Loucy (cell line): ENCODE data around the gene DISC1.

Source experiments
- H2AFZ ChIP-seq: fragments of 200-600 bp; sonication (generic); 2 replicates; pipeline ENCODE4 v1.6.0; 2016; ENCODE audit warnings: antibody characterized with exemption, mild to moderate bottlenecking, low read length, moderate library complexity
- H3F3A ChIP-seq: fragments of 200-600 bp; 2 replicates; pipeline ENCODE4 v1.6.0; 2016; ENCODE audit warnings: antibody characterized with exemption, low read depth, mild to moderate bottlenecking
- H3K27me3 ChIP-seq: fragments of 200-600 bp; sonication (generic); 2 replicates; pipeline ENCODE4 v1.6.1; 2014; ENCODE audit warnings: low read length, mild to moderate bottlenecking; ENCODE audit not compliant: insufficient read depth, poor library complexity, severe bottlenecking
- H3K36me3 ChIP-seq: fragments of 200-600 bp; sonication (generic); 2 replicates; pipeline ENCODE4 v1.6.1; 2016; ENCODE audit warnings: low read length; ENCODE audit not compliant: insufficient read depth
- H3K4me1 ChIP-seq: fragments of 200-600 bp; sonication (generic); 2 replicates; pipeline ENCODE4 v1.5.1; 2014; ENCODE audit warnings: low read length, mild to moderate bottlenecking; ENCODE audit not compliant: insufficient read depth, poor library complexity, severe bottlenecking
- H3K4me2 ChIP-seq: fragments of 200-600 bp; sonication (generic); 2 replicates; pipeline ENCODE4 v1.6.0; 2014; ENCODE audit warnings: antibody characterized with exemption, low read length, low read depth, mild to moderate bottlenecking; ENCODE audit not compliant: poor library complexity, severe bottlenecking
- H3K4me3 ChIP-seq: fragments of 200-600 bp; sonication (generic); 2 replicates; pipeline ENCODE4 v1.5.1; 2014; ENCODE audit warnings: low read length, mild to moderate bottlenecking, mixed read lengths; ENCODE audit not compliant: poor library complexity, severe bottlenecking
- H3K79me2 ChIP-seq: fragments of 200-600 bp; sonication (generic); 2 replicates; pipeline ENCODE4 v1.6.1; 2014; ENCODE audit warnings: low read length; ENCODE audit not compliant: insufficient read depth
- H3K9ac ChIP-seq: fragments of 200-600 bp; sonication (generic); 2 replicates; pipeline ENCODE4 v1.6.0; 2014; ENCODE audit warnings: mild to moderate bottlenecking, low read depth, low read length, moderate library complexity; ENCODE audit not compliant: poor library complexity, severe bottlenecking
- H3K9me2 ChIP-seq: fragments of 200-600 bp; sonication (generic); replicated peaks from 2 replicates; pipeline ENCODE4 v1.6.1; 2016; ENCODE audit warnings: low read depth, low read length, mixed read lengths
- H3K9me3 ChIP-seq: fragments of 200-600 bp; sonication (generic); 2 replicates; pipeline ENCODE4 v1.6.1; 2014; ENCODE audit warnings: mild to moderate bottlenecking, antibody characterized with exemption, low read length, low read depth; ENCODE audit not compliant: insufficient read depth
- H4K20me1 ChIP-seq: fragments of 200-600 bp; sonication (generic); 2 replicates; pipeline ENCODE4 v1.6.0; 2014; ENCODE audit warnings: antibody characterized with exemption, low read length, mild to moderate bottlenecking; ENCODE audit not compliant: insufficient read depth, poor library complexity, severe bottlenecking
- CTCF ChIP-seq: fragments of 200-600 bp; sonication (generic); conservative IDR thresholded peaks from 2 replicates; pipeline ENCODE4 v1.5.1; 2014; ENCODE audit warnings: mild to moderate bottlenecking, antibody characterized with exemption, low read length
- EZH2phosphoT487 ChIP-seq: fragments of 200-600 bp; IDR thresholded peaks from 2 replicates; pipeline ENCODE4 v1.6.1; 2018; ENCODE audit warnings: antibody characterized with exemption, mild to moderate bottlenecking, moderate library complexity, borderline replicate concordance

DISC1 gene

DNA sequence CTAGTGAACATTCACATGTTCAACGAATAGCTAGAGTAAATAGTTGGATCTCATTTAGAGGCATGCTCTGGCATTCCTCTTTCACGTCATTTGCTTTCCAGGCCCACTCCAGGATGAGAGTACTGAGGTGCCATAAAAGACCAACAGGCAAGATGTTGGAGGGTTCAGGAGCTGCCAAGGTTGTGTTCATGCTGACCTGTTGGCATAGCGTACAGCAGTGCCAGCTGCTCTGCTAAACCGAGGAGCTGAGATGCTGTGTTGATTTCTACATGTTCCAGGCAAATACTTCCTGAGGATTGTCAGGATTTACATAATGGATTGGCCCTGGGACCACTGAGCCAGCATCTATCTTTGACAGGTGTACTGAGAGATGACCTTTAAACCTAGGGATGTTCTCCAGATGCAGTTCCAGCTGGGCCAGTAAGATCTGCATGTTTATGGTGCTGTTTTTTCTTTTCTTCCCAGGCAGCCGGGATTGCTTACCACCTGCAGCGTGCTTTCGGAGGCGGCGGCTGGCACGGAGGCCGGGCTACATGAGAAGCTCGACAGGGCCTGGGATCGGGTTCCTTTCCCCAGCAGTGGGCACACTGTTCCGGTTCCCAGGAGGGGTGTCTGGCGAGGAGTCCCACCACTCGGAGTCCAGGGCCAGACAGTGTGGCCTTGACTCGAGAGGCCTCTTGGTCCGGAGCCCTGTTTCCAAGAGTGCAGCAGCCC is 66.9 kb downstream of the DISC1 start:
- Histone ChIP-seq H3K79me2 (no peaks in the 10 kb centered on the region; the same call in 1 of the 2 replicates), H3K9ac (no peak overlapping the region), H3K4me3 (no peak overlapping the region), H2AFZ (no peak overlapping the region), H3K36me3 (peaks cover 34% of the 10 kb centered on the region; the same call in 1 of the 2 replicates), H3K4me2 (no peak overlapping the region), H3K9me2 (no peaks in the 10 kb centered on the region), H3K27me3 (no peaks in the 10 kb centered on the region), H4K20me1 (no peaks in the 10 kb centered on the region), H3F3A (no peaks in the 10 kb centered on the region), H3K4me1 (peaks cover 4% of the 10 kb centered on the region), H3K9me3 (no peaks in the 10 kb centered on the region)
- no peak for TF ChIP-seq EZH2phosphoT487
- no peak for TF ChIP-seq CTCF

DNA sequence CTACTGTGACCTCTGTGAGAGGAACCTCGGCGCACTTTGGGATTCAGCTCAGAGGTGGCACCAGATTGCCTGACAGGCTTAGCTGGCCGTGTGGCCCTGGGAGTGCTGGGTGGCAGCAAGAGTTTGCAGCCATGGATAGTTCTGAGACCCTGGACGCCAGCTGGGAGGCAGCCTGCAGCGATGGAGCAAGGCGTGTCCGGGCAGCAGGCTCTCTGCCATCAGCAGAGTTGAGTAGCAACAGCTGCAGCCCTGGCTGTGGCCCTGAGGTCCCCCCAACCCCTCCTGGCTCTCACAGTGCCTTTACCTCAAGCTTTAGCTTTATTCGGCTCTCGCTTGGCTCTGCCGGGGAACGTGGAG is 67.5 kb downstream of the DISC1 start:
- H3K9me3 ChIP-seq, result no peaks in the 10 kb centered on the region
- H4K20me1 ChIP-seq, result no peaks in the 10 kb centered on the region
- H3K9me2 ChIP-seq, result no peaks in the 10 kb centered on the region
- H3K4me3 ChIP-seq, result no peak overlapping the region
- no peaks in the 10 kb centered on the region for H3F3A ChIP-seq
- peaks cover 34% of the 10 kb centered on the region; the same call in 1 of the 2 replicates for H3K36me3 ChIP-seq
- H3K79me2 ChIP-seq, result no peaks in the 10 kb centered on the region; the same call in 1 of the 2 replicates
- TF ChIP-seq CTCF (no peak), EZH2phosphoT487 (no peak)
- H3K27me3 ChIP-seq, result no peaks in the 10 kb centered on the region
- no peak overlapping the region for H3K9ac ChIP-seq
- H3K4me1 ChIP-seq, result peaks cover 4% of the 10 kb centered on the region
- no peak overlapping the region for H3K4me2 ChIP-seq
- no peak overlapping the region for H2AFZ ChIP-seq

- no peaks in the 10 kb centered on the region for H3F3A ChIP-seq
- no peak for TF ChIP-seq CTCF
- TF ChIP-seq EZH2phosphoT487, result no peak
- H3K9me3 ChIP-seq, result no peaks in the 10 kb centered on the region
- peaks cover 37% of the 10 kb centered on the region; the same call in 1 of the 2 replicates for H3K36me3 ChIP-seq
- H3K4me3 ChIP-seq, result no peak overlapping the region
- no peaks in the 10 kb centered on the region for H4K20me1 ChIP-seq
- H3K9me2 ChIP-seq, result no peaks in the 10 kb centered on the region
- peaks cover 4% of the 10 kb centered on the region for H3K4me1 ChIP-seq
- H3K9ac ChIP-seq, result no peak overlapping the region
- no peak overlapping the region for H3K4me2 ChIP-seq
- no peaks in the 10 kb centered on the region; the same call in 1 of the 2 replicates for H3K79me2 ChIP-seq
- no peak overlapping the region for H2AFZ ChIP-seq
- no peaks in the 10 kb centered on the region for H3K27me3 ChIP-seq
Observed at GRCh38 chr1:231694465-231695077, 68.0 kb downstream of the DISC1 start.
